ENCODE measurements around the gene AMOT. TPM values are rescaled to one million over a fixed set of nuclear protein-coding genes. Genes with fewer than 3 reads are reported as not detected.

The AMOT gene
- total RNA-seq, 4 donors from 2014 or later, result 6.8 to 32.3 (median 10.0) TPM

- TF ChIP-seq EP300 (IDR thresholded peaks at IDR 0.05) (no peak), POLR2AphosphoS5 (IDR thresholded peaks at IDR 0.05) (no peak), POLR2A (IDR thresholded peaks at IDR 0.05) (no peak)
- TF ChIP-seq, protein P1, sequence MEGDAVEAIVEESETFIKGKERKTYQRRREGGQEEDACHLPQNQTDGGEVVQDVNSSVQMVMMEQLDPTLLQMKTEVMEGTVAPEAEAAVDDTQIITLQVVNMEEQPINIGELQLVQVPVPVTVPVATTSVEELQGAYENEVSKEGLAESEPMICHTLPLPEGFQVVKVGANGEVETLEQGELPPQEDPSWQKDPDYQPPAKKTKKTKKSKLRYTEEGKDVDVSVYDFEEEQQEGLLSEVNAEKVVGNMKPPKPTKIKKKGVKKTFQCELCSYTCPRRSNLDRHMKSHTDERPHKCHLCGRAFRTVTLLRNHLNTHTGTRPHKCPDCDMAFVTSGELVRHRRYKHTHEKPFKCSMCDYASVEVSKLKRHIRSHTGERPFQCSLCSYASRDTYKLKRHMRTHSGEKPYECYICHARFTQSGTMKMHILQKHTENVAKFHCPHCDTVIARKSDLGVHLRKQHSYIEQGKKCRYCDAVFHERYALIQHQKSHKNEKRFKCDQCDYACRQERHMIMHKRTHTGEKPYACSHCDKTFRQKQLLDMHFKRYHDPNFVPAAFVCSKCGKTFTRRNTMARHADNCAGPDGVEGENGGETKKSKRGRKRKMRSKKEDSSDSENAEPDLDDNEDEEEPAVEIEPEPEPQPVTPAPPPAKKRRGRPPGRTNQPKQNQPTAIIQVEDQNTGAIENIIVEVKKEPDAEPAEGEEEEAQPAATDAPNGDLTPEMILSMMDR (IDR thresholded peaks at IDR 0.05), result no peak
- Histone ChIP-seq H3K36me3 (no peaks in the 10 kb centered on the region), H3K4me1 (no peaks in the 10 kb centered on the region), H3K27me3 (no peaks in the 10 kb centered on the region), H3K4me3 (no peak overlapping the region), H3K9me3 (no peaks in the 10 kb centered on the region), H3K27ac (no peak overlapping the region)
- WGBS, 2 donors (ENCODE audit: low coverage in 1 of 2), result 90 to 100% methylated on average over 1 of the region's 1 CpG
- ATAC-seq, result no peak
These were observed 87.5 kb downstream of the AMOT start for GRCh38 chrX:112753116-112753515.

GRCh38 chrX:112751076-112751475, 89.6 kb downstream of the AMOT start:
- no peak for TF ChIP-seq POLR2AphosphoS5 (IDR thresholded peaks at IDR 0.05)
- no peak for TF ChIP-seq EP300 (IDR thresholded peaks at IDR 0.05)
- TF ChIP-seq POLR2A (IDR thresholded peaks at IDR 0.05), result no peak
- TF ChIP-seq, protein P1 (IDR thresholded peaks at IDR 0.05), result no peak
- Histone ChIP-seq H3K36me3 (no peaks in the 10 kb centered on the region), H3K9me3 (no peaks in the 10 kb centered on the region), H3K4me1 (no peaks in the 10 kb centered on the region), H3K27me3 (no peaks in the 10 kb centered on the region), H3K4me3 (no peak overlapping the region), H3K27ac (no peak overlapping the region)
- no peak for ATAC-seq
- 29 to 48% methylated on average over 2 of the region's 2 CpGs for WGBS, 2 donors (ENCODE audit: low coverage in 1 of 2)

DNA sequence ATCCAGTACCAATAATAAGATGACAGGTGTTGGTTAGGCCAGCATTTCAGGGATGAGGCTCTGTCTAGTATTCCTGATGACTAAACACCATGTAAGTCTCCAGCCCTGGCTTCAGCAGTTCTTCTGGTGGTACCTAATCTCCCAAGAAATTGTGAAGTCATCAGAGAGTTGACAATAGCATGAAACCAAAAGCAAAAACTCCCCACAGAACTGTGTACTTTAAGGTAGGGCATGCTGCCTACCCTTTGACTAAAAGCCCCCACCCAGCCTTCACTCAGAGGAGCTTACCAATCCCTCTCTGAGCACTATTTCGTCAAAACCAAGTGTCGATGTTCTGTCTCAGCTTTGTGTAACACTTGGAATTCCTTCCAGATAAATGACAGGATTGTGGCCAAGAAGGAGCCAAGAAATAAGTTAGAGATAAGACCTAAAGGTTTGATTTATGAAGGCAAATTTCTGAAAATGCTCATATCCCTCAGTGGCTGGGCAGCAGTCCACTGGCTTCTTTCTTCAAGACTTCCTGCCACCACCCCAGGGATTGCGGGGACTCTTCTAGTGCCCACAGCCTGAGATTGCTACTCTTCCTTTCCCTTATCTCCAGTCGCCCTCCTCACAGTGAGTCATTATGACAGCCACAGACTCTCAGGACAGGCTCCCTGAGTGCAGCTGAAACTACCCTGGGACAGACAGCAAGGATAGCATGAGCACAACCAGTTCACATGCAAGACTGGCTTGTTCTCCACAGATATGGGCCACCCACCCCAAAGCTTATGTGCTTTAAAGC, 93.6 kb downstream of the AMOT start:
- ATAC-seq, result no peak
- H3K4me1 ChIP-seq, result no peaks in the 10 kb centered on the region
- no peak for TF ChIP-seq POLR2AphosphoS5 (IDR thresholded peaks at IDR 0.05)
- H3K9me3 ChIP-seq, result no peaks in the 10 kb centered on the region
- 32 to 57% methylated on average over 1 to 2 of the region's 4 CpGs for WGBS, 2 donors (ENCODE audit: low coverage in 1 of 2)
- no peak overlapping the region for H3K27ac ChIP-seq
- no peaks in the 10 kb centered on the region for H3K36me3 ChIP-seq
- no peaks in the 10 kb centered on the region for H3K27me3 ChIP-seq
- no peak overlapping the region for H3K4me3 ChIP-seq

DNA sequence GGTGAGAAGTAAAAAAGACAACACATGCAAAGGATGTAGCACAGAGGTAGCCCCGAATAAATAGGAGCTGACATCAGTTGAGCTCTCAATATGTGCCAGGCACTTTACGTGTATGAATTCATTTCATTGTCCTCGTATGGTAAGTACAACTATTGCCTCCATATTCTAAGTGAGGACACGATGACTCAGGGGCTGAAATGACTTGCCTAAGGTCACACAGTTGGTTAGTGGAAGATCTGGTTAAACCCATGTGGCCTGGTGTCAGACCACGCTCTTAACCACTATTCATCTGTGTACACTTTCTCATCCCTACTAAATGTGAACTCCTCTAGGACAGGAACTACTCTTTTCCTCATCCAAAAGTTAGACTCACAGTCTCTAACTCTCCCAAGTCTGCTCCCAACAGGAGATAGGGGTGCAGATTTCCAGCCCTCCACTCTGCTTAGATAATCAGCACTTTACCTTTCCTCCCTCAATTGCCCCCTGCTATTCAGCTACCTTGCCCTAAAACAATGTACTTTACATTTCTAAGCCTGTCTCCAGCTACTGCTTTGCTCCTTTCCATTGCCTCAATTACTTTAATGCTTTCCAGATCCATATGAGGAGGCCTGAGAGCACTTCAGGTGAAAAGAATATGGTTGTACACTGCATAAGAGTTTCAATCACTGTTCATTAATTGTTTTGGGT, 102.1 kb downstream of the AMOT start:
- no peaks in the 10 kb centered on the region for H3K9me3 ChIP-seq
- H3K4me1 ChIP-seq, result no peaks in the 10 kb centered on the region
- H3K27ac ChIP-seq, result no peak overlapping the region
- 77 to 96% methylated on average over 4 to 5 of the region's 5 CpGs for WGBS, 2 donors (ENCODE audit: low coverage in 1 of 2)
- no peaks in the 10 kb centered on the region for H3K27me3 ChIP-seq
- H3K4me3 ChIP-seq, result no peak overlapping the region
- TF ChIP-seq POLR2AphosphoS5 (IDR thresholded peaks at IDR 0.05) (no peak), EP300 (IDR thresholded peaks at IDR 0.05) (no peak), POLR2A (IDR thresholded peaks at IDR 0.05) (no peak)
- TF ChIP-seq, protein P1 (IDR thresholded peaks at IDR 0.05), result no peak
- no peaks in the 10 kb centered on the region for H3K36me3 ChIP-seq
- ATAC-seq, result no peak

DNA sequence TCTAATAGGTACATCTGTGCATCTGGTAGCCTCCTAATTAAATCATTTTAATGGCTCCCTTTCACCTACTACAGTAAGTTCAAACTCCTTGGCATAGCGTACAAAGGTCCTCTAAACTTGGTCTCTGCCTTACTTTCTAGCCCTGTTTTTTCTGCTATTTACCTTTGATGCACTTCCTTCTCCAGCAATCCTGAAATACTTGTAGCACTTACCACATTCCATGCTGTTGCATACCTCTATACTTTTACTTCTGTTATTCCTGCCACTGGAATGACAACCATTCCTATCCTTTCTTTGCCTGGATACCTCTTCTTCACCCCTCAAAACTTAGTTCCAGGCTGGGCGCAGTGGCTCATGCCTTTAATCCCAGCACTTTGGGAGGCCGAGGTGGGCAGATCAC, 104.3 kb downstream of the AMOT start:
- no peaks in the 10 kb centered on the region for H3K27me3 ChIP-seq
- no peak overlapping the region for H3K4me3 ChIP-seq
- no peak for ATAC-seq
- WGBS, 2 donors (ENCODE audit: low coverage in 1 of 2), result 78 to 100% methylated on average over 1 to 2 of the region's 3 CpGs
- H3K9me3 ChIP-seq, result no peaks in the 10 kb centered on the region
- TF ChIP-seq POLR2A (IDR thresholded peaks at IDR 0.05), result no peak
- no peak for TF ChIP-seq EP300 (IDR thresholded peaks at IDR 0.05)
- no peak for TF ChIP-seq POLR2AphosphoS5 (IDR thresholded peaks at IDR 0.05)
- TF ChIP-seq, protein P1 (IDR thresholded peaks at IDR 0.05), result no peak
- no peaks in the 10 kb centered on the region for H3K36me3 ChIP-seq
- H3K4me1 ChIP-seq, result no peaks in the 10 kb centered on the region
- no peak overlapping the region for H3K27ac ChIP-seq
